CD4-positive, alpha-beta T cell treated with Interleukin-17A for 1 hour (primary cell): ENCODE measurements around the gene PDZD7.

Source experiments
- DNase-seq: peaks from one replicate; pipeline ENCODE4 v3.0.0-alpha.2; 2020

PDZD7 gene

DNA sequence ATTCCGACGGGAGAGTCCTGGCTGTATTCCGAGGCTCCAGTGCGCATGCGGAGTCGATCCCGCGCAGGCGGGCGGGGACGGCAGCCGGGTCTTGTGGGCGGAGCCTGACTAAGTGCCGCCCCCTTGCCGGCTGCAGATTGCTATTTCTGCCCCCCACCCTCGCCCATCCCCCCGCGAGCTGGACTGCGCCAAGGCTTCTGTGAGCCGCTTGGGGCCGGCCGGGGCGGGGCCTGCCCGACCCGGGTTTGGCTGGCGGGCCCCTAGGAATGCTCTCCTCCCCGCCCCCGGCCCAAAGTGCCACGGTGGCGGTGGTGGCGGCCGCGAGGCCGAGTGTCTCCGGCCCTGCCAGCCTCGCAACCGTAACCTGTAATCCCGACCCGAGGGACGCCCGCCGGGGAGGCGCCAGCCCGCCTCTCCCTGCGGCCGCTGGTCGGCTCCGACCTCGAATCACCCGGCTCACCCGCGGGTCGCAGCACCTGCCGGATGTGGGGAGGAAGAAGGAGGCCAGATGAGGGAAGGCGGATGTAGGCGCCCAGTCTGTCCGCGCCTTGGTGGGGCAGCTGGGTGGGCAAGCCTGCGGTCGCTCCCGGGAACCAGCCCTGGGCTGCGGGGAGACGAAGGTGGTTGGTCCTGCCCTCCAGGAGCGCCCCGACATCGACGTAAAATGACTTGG is 30.2 kb upstream of the PDZD7 start:
- DNase-seq = peak; percentile 59

DNA sequence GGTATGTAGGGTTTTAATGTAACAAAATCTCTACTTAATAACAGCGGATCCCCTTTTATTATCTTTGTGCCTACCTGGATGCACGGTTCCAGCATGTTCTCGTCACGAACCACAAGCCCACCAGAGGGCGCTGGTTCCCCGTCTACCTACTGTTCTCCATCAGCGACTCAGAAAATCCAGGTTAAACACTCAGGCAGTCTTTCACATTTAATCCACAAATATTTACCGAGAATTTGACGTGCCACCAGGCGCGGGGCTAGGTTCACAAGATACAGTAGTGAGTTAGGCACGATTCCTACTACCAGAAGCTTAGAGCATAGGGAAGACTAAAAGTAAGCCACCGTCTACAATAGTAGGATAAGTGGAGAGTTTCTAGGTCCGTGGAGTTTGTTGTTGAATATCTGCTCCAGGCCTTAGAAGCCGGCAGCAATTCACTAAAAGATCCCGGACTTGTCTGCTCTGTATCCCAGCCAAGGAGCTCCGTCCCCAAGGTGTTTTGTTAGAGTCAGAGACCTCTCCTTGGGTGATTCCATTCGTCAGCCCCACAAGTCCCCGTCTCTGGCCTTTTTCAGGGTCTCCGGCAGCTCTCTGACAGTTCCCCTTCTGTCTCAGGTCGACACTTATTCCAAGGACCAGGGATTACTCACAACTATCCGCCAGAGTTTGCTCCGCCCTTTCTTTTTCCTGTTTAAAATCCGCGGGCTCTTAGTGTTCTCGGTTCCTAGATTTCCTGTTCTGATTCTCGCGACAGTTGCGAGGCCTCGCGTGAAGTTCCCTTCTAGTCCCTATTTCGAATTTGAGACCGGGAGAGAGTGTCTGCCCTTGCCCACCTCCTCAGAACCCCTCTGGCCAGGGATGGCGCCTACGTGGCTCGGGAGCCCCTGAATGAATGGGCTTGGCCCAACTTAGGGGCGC is 29.4 kb upstream of the PDZD7 start:
- peak; percentile 93 for DNase-seq

DNA sequence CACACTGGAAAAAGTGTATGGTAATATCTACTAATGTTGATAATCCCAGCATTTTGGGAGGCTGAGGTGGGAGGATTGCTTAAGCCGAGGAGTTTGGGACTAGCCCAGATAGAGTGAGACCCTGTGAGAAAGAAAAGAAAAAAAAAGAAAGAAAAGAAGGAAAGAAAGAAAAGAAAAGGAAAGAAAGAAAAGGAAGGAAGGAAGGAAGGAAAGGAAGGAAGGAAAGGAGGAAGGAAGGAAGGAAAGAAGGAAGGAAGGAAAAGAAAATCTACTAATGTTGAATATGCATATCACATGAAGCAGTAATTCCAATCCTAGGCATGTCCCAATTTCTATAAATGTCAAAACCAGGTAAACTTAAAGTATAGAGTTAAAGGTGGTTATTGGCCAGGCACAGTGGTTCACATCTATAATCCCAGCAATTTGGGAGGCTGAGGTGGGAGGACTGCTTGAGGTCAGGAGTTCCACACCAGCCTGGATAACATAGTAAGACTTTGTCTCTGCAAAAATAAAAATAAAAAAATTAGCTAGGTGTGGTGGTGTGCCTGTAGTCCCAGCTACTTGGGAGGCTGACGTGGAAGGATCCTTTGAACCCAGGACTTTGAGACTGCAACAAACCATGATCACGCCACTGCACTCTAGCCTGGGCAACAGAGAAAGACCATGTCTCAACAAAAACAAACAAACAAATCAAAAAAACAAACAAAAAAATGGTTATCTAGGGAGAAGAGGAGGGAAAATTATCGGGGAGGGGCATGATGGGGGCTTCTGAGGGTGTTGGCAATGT is 25.6 kb upstream of the PDZD7 start:
- DNase-seq = no peak

DNA sequence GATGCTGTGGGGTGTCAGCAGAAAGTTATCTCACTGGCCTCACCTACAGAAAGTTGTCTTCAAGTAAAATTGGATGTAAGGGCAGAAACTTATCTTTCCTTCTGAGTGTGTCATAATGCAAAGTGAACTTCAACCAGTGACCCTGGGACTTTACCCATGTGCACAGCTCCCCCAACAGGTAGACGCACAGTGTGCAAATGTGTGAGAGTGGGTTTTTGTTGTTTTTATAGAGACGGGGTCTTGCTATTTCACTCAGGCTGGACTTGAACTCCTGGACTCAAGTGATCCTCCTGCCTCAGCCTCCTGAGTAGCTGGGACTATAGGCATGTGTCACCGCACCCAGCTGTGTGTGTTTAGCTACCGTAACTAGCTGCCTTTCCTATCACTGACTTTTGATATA is 24.5 kb upstream of the PDZD7 start:
- no peak for DNase-seq

DNA sequence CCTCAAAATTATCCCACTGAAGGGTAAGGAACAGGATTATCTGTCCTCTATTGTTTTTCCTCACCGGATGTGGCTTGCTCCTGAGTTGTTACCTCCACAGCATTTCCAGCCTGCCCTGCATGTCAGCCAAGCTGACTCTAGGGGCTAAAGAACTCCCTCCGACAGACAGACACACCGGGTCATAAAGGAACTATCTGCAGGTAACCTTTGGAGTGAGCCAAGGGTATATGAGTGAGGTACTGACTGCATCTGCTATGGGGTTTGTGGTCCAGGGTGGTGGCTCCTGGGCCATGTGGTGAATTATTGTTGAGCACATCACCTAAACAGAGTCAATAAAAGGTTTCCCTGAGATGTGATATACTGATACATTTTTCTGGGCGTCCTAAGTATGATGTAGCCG is 23.9 kb upstream of the PDZD7 start:
- DNase-seq = no peak

DNA sequence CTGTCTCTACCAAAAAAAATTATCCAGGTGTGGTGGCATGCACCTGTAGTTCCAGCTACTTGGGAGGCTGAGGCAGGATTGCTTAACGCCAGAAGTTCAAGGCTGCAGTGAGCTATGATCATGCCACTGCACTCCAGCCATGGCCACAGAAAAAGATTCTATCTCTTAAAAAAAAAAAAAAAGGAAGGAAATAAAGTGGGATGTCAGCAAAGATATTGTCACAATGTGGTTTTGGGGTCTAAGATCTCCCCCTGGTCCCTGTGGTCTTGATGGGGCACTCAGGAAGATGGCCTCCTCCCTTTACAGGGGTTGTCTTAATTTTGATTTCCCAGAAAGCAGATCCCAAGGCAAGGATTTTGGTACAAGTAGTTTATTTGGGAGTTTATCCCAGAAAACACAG is 23.4 kb upstream of the PDZD7 start:
- no peak for DNase-seq

DNA sequence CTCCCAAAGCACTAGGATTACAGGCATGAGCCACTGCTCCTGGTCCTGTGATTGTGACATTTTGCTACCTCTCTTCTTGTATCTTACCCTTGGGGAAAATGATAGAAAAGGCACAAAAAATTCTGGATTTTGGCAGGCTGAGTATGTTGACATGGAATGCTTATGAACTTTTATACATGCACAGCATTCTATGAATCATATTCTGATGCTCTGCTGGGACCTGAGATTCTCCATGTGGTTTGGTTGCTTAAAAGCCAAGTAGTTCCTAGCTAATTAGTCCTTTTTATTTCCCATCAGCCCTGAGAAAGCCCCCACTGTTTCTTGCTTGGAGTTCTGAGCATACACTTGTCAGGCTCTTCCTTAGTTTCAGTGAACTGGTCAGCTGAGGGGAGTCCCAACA is 22.6 kb upstream of the PDZD7 start:
- no peak for DNase-seq

DNA sequence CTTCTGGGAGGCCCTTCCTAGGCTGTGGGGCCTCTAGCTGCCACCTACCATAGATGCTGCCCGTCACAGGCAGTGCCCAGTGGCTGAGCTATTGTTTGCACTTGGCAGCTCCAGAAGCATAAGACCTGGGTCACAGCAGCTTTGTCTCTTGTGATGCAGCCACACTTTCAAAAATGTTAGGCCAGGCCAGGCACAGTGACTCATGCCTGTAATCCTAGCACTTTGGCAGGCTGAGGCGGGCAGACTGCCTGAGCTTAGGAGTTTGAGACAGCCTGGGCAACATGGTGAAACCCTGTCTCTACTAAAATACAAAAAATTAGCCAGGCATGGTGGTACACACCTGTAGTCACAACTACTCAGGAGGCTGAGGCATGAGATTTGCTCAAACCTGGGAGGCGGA is 21.4 kb upstream of the PDZD7 start:
- no peak for DNase-seq

DNA sequence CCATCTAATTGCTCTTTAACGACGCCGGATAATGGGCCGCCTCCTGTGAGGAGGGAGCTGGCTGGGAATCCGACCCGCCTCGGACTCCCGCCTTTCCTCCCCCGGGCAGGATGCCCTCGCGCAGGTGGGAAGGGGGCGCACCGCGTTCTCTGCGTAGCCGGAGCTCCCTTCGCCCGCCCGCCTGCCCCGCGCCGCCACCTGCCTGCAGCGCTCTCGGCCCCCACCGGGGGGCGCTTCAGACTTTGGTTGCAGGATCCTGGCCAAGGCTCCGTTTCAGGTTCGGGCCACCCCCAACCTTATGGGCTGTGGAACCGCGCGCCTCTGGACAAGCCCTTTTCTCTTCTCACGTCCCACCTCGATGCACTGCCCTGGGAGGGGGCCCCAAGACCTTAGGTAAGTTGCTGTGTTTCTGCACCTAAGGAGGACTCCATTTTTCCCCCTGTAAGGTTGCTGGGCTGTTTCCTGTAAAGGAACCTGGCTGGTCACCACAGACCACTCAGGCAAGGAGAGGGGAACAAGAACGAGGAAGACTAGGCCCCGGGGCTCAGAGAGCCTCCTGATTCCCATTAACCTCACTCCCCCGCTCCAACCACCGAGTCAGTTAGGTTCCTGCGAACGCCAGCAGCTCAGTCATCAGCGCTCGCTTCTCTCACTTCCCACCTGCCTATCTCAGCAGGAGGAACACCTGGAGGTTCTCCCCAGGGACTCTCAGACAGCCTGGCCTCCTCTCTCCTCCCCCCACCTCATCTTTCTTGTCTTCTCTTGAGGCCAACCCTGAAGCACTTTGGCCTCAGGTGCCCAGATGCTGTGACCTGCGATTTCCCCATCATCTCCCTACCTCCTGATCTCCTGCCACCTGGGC is 19.5 kb upstream of the PDZD7 start:
- DNase-seq = peak; percentile 80

DNA sequence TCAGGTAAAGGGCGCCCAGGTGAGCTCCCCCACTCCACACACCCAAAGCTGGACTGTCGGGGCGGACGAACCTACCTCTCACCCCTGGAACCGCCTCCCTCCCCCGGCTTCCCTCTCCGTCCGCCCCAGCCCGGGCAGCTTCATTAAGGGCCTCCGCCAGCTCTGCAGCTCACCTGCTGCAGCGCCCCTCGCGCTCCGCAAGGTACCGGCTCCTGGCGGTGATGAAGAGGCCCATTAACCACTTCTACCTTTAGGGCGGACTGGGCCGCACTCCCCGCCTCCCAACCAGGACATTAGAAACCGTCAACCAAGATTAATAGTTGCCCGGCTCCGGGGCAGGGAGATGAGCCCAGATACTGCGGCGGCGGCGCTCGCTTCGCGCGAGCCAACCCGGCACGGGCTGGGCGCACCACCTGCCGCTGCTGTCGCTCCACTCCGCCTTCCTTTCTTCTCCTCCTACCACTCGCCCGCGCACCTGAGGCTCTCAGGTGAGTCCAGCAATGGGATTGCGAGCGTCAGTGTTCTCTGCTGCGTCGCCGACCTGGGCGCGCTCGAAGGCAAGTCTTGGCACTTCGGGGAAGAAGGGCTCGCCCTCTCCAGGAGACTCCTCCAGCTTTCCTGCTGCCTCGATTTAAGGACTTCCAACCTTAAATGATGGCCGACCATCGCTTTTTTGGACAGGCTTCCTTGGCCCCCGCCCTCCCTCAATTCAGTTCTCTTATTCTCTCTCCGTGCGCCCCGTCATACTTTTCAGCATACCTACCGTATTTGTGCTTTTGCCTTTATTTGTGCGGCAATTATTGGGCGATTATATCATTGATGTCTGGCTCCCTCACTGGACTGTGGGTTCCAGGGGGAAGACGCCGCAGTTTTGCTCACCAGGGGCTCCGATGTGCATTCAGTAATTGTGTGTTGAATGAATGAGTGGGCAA is 17.3 kb upstream of the PDZD7 start:
- no peak for DNase-seq

DNA sequence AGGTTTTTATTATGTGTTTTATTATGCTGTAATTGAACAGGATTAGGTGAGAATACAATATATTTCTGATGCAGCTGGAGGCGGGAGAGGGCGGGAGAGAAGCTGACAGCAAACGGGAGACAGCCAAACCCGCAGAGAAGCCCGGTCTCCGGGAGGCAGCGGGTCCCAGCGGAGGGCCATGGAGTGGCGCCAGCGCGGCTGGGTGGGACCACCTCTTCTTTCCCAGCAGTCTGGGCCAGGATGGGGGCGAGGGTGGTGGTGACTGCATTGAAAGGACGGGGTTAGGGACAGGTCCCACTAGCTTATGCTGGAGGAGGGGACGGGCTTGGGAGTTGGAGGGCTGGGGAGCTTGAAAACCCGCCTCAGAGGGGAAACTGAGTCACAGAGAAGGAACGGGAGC is 16.3 kb upstream of the PDZD7 start:
- DNase-seq = no peak

DNA sequence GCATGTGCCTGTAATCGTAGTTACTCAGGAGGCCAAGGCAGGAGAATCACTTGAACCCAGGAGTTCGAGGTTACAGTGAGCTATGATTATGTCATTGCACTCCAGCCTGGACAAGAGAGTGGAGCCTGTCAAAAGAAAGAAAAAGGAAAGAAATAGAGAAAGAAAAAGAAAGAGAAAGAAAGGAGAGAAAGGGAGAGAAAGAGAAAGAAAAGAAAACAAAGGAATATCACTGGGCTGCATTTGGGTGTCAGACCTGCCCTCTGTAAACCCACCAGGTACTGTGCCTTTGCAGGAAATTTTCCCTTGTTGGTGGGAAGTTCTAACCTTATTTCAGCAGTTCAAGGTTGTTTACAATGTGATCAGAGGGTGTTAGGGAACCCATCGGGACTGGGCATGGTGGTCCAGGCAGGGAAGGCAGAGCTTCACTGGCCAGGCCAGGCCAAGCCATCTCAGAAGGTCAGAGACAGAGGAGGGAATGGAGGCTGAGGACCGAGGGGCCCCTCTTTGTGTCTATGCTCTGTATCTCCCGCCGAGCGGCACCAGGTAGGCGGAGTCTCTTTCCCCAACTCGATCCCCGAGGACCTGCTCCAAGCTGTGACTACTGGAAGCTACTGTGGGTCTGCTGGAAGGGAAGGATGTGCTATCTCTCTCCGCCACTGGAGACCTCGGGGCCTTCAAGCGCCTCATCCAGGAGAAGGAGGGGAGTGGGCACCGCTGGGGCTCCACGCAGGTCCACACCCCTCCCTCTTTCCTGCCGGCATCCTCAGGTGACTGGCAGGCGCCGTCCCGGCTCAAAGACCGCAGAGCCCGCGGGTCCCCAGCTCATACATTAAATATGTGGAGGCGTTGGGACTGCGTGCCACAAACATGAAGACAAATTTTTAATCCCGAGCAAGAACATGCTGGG is 15.7 kb upstream of the PDZD7 start:
- DNase-seq = no peak

DNA sequence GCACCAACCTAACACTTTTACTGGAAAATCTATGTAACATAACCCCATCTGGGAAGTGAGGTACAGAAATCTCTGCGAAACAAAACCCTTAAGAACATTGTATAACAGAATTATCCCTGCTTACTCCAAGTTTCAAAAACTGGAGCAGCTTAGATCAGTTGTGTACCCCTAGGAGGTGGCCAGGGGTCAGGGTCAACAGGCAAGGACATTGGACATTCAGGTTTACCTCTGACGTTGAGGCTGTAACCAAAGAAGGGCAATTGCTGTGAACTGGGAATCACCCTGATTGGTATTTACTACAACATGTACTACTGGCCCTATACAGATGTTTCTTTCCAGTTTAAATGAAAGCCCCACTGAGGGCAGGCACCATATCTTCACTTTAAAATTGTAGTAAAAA is 13.2 kb upstream of the PDZD7 start:
- DNase-seq = no peak

DNA sequence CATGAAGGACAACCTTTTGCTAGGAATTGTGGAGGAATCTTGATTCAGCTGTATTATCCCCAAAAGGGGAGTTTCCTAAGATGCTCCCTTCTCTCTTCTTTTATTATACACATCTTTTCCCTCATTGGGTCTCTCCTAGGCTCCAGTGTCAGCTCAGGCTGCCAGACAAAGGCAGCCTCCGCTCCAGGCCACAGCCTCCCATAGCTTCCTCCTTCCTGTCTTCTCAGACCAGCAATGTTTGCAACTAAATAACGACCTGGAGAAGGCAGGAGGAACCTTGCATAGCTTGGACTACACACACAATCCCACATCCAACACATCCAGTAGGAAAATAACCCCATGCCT is 12.4 kb upstream of the PDZD7 start:
- DNase-seq = no peak

DNA sequence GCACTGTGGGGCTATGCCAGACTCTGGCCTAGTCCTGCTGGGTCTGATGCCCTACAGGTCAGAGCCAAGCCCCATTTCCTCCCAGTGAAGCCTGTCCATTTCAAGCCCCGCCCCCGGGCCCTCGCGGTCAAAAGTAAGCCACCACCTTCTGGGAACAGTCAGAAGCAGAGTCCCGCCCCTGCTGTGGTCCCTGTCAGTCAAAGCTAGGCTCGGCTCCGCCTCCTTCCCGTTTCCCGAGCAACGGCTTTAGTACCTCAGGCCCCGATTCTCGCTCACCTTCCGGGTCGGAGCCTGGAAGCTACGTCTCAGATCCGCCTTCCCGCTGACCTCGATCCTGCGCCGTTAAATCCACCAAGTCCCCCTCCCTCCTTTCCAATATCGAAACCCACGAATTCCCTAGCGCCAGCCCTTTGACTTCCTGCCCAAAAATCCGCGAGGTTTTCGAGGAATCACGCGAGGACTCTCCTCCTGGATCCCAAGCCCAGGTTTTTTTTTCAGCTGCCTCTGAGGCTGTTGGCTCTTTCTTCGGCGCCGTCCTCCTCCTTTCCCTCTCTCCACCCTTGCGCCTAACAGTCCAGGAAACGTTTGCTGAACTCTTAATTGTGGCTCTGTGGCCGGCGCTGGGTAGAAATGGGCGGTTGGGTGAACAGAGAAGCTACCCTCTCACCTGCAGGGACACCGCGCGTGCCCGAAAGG is 11.9 kb upstream of the PDZD7 start:
- peak; percentile 89 for DNase-seq

DNA sequence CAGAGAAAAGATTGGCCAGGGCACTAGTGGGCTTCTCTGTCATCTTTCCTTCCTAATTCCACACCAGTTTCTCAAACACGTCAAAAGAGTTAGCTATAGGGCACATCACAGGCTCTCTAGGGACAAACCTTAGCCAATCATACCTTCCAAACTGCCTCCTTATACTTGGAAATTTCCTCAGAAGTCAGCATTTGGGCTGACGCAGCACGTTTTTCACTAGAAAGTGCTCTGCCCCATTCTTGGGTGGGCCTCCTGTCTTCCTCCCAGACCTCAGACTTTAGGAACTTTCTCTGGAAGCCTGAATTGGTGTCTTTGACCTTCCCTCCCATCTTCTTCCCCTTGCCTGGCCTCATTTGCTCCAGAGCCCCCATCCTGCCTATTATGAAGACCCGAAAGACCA is 11.2 kb upstream of the PDZD7 start:
- no peak for DNase-seq

DNA sequence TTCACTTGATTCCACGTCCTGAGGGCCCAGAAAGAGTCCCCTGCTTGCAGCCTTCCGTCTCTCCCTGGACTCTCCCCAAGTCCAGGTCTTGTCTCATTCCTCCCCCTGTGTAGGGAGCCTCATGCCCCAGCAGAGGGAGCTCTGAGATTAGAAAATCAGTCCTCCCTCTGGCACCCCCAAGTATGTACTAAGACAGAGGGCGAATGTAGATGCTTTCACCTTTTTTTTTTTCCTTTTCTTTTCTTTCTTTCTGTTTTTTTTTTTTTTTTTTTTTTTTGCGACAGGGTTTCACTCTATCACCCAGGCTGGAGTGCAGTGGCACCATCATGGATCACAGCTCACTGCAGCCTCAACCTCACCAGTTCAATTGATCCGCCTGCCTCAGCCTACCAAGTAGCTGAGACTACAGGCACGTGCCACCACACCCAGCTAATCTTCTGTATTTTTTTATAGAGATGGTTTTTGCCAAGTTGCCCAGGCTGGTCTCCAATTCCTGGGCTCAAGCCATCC is 10.4 kb upstream of the PDZD7 start:
- peak; percentile 88 for DNase-seq

DNA sequence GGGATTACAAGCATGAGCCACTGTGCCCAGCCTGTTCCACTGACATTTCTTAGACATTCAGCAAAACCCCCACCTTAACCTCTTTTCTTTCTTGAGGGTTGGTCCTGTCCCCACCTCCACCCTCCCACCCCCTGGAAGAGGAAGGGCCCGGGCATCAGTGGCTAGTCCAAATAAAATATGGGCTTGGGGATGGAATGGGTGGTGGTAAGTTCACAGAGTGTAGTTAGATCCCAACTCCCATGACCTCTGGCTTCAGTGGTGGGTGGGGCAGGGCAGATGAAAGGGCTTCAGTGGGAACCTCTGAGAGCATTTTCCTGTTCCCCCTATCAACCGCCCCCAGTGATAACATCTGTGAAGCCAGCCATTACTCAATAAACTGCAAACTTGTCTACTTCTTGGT is 9.9 kb upstream of the PDZD7 start:
- no peak for DNase-seq

DNA sequence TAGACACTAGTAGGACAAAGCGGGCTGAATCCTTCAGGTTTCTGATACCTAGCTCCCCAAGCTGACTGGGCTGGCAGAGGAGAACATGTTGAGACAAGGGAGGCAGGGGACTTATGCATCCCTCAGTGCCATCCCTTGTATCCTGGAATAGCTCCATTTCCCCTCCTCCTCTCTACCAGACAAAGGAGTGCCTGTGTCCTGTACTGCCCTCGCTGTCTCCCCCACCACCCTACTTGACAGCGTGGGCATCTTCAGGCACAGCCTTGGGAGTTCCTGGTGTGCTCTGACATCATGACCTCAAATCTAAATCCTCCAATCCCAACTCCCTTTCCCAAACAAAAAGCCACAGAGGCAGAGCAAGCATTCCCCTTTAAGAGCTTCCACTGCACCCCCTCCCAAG is 9.1 kb upstream of the PDZD7 start:
- DNase-seq = no peak

DNA sequence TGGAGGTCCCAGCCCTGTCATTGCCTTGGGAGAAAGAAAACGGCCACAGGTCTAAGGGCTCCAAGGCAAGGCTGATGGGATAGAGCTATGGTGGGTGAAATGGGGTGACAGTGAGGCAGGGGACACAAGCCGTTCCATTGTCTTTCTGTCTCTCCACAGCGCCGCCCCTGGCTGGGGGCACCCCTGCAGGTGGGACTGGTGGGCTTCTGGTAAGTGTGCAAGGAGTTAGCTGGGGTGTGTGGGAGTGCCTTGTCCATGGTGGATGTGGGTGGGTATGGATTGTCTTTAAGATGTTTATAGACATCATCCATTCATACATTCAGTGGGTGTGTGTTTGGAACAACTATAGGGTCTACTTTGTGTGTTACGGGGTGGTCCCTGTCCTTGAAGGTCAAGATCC is 7.6 kb upstream of the PDZD7 start:
- DNase-seq = no peak
